ENCODE results near the gene NEK3.
"Not testable (repeated sequence)": the region's sequence is repeated elsewhere in the genome, so short reads cannot be mapped to it uniquely, and the experiment has no call there.

The NEK3 gene, protein sequence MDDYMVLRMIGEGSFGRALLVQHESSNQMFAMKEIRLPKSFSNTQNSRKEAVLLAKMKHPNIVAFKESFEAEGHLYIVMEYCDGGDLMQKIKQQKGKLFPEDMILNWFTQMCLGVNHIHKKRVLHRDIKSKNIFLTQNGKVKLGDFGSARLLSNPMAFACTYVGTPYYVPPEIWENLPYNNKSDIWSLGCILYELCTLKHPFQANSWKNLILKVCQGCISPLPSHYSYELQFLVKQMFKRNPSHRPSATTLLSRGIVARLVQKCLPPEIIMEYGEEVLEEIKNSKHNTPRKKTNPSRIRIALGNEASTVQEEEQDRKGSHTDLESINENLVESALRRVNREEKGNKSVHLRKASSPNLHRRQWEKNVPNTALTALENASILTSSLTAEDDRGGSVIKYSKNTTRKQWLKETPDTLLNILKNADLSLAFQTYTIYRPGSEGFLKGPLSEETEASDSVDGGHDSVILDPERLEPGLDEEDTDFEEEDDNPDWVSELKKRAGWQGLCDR

DNA sequence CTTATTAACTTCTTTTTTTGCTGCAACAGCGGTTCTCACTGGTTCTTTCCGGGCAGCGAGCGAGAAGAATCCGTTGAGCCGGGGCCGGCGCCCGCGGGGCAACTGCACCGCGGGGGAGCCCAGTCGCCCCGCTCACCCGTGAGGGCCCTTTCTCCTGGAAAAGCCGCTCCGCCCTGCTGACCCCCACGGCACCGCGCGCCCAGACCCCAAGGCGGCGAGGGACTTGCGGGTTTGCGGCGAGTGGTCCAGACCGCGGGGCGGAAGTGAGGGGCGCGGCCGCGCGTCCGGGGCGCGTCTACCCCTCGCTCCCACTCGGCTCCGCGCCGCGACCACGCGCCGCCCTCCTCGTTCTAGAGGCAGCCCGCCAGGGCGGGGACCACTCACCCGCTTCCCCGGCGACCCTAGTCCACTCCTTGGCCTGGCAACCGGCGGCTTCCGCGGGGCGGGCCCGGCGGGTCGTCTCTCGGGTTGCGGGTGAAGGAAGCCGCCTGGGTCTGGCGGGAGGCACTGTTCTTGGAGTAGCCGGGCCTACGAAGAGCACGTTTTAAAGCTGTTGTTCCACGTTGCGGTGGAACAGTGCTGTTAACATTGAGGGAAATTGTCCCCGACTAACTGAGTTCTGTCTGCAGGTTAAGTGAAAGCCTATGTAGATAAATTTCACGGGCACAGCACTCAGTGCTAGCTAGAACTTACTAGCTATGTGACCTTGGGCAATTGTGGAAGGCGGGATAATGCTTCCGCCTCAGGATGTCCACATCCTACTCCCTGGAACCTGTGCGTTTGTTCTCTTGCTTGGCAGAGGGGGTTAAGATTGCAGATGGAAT lies at the start of gene NEK3:
NEK3 (minus strand) TSS at position 439 of the 824 bp plus-strand sequence. CDS start 3,406 bp downstream, outside the sequence.
- DNase-seq: peak; percentile 80

DNA sequence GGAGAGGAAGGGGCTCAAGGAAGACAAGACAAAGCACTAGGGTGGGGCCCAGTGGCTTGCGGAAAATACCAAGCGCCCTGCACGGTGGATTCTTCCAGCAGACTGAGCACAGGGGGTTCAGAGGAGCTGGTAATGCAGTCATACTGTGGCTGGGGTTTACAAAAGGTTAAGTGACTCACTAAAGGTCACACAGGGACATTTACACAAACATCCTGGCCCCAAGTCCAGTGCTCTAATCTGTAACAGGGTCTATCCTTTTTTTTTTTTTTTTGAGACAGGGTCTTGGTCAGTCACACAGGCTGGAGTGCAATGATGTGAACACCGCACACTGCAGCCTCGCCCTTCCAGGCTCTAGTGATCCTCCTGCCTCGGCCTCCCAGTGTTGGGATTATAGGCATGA lies 49.0 kb upstream of the NEK3 start:
- DNase-seq: not testable (repeated sequence)

DNA sequence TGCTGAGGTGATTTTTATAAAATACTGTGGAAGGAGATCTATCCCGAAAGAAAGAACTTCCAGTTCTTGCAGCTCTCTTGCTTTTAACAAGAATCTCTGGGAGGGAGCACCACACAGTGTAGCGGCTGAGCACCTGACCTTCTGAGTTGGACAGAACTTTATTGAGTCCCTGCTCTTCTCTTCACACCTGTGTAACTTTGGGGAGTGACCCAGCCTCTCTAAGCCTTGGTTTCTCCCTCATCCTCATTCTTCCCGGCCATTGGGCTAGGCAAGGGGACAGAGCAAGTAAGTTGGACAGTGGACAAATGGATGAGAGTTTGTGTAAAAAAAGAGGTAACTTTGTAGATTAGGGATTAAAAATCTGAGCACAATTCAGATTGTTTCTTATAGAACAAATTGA lies 48.5 kb upstream of the NEK3 start:
- not testable (repeated sequence) for DNase-seq

DNA sequence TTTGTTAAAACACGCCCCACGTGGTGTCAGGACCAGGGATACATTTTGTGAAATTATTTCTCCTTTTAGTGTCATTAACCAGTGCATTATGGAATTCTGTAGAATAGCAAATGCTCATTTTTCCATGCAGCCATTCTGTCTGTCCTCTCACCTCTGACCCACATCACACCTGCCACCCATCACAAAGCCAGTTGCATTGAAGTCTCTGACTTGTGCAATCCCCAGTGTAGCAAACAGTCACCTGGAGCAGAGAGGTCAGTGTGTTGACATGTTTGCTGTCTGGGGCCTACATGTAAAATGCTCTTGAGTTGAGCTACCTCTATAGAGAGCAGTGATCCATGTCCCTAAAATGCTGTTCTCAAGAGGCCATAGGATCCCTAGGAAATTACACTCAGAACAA lies 47.9 kb upstream of the NEK3 start:
- not testable (repeated sequence) for DNase-seq

DNA sequence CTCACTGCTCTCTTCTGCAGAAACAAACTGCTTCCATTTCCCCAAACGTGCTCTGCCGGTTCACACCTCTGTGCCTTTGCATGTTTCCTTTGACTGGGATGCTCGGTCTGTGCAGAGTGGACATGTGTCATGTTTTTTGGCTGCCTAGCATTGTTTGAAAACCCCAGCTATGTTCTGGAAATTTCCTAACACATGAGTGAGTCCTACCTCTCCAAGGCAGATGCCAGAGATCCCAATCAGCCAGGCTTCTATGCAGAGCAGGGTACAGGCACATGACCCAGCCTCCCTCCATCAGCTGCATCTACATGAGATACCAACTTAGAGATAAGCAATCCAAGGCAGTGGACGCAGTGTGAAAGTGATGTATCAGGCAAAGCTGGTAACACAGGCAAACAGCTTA lies 45.1 kb upstream of the NEK3 start:
- DNase-seq: not testable (repeated sequence)

DNA sequence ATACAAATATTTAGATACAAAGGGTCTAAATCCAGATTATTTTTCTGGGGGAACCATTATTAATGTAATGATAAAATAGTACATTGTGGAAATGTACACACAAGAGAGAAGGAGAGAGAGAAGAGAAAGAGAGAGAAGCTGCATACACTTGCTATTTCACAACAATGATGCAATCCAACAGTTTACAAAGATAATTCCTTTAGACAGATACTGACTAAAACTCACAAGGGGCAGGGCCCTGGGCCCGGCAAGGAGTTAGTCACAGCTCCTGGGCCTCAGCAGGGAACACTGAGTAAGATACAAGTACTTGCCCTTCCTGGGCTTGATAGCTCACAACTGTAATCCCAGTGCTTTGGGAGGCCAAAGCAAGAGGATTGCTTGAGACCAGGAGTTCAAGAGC lies 44.5 kb upstream of the NEK3 start:
- DNase-seq: not testable (repeated sequence)

DNA sequence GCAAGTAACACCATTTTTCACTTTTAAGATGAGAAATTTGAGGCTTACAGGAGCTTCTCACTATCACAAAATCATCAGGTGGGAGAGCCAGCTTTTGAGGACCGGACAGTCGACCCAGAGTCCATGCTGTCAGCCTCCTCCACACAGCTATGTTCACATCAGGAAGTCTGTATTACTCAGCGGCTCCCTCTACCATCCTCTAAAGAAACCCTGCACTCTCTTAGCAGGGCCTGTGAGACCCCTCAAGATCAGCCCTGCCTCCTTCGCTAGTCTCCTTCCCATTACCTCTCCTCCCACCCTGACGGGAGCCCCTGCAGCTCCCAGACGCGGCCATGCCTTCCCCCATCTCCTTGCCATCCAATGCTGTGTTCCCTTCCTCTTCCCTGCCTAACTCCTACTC lies 43.1 kb upstream of the NEK3 start:
- not testable (repeated sequence) for DNase-seq

DNA sequence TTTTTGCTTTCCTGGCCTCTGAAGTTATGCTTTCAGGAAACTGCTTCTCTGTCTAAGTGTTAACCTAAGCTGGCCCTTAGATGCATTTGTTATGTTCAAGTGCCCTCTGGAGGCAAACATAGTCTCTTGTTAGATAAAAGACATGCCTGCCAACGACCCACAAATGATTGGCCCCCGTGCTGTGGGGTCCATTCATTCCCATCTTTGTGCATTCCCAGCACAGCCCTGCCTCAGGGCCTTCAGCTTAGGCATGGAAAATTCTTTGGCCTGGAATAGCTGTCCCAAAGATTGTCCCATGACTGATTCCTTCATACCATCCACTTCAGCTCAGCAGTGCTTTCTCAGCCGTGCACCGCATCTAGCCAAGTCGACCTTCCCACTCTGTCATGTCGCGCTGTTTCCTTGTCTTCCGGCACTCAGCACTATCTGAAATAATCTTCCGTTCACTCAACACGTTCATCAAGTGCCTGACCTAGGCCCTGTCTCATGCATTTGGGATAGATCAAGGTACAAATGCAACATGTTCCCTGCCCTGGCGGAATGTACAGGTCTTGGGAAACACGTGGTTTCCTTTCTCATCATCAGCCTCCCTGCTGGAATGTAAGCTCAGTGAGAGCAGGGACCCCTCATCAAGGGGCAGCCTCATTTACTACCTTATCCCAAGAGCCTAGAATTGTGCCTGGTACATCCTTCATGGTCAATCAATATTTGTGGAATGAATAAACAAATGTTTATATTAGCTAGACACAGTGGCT lies 42.2 kb upstream of the NEK3 start:
- DNase-seq: not testable (repeated sequence)

DNA sequence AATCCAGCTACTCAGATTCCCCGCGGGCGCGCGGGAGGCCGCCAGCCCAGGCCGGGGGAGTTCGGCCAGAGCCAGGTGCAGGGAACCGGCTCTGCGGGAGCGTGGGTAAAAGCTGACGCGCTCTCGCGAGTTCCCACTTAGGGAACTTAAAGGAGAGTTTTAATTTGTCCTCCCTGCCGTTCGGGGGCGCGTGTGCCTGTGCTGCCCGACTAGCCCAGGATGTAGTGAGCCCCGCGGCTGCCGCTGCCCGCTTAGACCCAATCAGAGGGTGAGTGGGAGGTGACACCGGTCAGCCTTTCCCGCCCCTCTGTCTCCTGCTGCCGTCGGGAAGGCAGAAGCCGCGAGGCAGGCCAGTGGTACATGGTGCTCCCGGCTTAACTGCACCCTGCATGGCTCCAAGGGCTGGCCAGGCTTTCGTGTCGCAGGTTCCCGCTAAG lies 36.0 kb upstream of the NEK3 start:
- peak; percentile 80 for DNase-seq

DNA sequence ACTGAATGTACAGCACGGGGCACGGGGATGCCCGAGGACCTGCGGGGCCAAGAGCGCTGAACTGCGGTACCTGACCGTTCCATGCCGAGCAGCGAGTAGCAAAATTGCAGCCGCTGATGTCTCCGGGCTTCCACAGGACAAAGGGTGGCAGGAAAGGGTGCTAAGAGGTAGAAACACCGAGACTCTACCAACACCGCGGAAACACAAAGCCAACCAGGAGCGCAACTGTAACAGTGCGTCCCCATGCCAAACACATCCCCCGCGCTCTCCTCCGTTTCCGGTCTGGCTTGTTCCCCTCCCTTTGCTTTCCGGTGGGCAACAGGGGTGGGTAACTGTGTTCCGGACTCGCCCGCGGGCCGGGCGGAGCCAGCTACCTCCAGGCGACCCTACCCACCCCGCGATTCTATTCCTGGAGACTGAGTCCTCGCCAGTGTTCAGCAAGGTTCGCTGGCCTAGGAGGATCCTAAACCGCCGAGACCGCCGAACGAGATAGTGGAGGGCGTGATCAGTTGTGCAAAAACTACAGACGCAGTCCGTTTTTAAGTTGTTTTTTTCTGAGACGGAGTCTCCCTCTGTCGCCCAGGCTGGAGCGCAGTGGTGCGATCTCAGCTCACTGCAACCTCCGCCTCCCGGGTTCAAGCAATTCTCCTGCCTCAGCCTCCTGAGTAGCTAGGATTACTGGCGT lies 34.9 kb upstream of the NEK3 start:
- peak; percentile 95 for DNase-seq

DNA sequence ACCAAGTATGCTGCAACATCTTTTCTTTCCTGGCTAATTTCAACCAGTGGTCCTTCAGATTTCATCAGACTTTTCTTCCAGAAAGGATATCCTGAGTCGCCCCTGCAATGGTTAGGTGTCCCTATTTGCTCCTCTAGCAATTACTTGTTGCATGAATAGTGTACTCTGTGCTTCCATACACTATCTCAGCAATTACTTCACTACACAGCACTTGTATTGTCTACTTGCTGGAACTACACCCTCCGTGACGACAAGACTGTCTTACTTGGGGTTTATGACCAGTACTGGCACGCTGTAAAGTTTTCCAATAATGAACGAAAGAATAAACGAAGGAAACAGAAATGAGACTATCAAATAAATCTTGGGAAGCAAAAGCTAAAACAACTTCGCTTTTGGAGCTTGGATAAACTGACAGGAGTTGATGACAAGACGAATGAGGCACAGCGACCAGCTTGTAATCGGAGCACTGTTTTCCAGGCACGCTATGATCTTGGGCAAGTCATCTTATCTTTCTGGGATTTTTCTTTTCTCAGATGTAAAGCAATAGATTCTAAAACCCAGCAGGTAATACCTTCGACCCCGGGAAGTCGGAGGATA lies 34.3 kb upstream of the NEK3 start:
- DNase-seq: not testable (repeated sequence)

DNA sequence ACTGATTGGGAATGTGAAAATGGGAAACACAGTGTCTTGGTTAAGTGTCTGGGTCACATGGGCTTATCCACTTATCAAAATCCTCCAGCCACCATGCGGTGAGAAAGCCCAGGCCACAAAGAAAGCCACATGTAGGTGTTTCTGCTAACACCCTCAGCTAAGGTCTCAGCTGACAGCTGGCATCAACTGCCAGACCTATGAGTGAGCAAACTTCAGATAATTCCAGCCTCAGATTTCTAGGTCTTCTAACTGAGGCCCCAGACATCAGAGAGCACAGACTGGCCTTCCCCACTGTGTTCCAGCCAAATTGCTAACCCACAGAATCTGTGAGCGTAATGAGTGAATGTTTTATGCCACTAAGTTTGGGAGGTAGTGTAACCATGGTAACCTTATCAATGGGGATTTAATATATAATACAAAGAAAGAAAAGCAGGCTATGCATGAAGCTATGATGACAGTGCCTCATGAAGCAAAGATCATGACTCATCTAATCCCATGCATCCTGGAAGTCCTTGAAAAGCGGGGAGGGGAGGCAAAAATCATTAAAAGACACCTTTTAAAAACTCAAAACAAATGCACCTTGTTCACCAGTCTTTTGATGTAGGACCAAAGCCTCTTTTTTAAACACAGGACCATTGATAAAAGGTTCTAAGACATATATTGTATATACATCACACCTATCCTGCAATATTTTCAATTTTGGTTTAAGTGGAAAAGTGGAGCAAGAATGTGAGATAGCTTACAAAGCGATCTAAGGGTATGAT lies 28.2 kb upstream of the NEK3 start:
- not testable (repeated sequence) for DNase-seq

DNA sequence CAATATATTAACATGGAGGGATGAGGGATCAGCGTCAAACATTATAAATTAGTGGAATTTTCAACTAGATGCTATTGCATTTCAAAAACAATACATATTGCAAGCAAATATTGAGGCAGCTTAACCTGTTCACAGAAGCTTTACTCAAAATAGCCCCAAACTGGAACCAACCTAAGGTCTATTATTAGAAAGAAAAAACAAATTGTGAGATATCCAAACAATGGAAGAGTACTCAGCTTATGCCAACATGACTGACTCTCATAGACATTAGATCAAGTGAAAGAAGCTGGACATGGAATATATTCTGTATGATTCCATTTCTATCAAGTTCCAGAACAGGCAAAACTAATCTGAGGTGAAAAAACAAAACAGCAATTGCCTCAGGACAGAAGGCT lies 27.6 kb upstream of the NEK3 start:
- no peak for DNase-seq

DNA sequence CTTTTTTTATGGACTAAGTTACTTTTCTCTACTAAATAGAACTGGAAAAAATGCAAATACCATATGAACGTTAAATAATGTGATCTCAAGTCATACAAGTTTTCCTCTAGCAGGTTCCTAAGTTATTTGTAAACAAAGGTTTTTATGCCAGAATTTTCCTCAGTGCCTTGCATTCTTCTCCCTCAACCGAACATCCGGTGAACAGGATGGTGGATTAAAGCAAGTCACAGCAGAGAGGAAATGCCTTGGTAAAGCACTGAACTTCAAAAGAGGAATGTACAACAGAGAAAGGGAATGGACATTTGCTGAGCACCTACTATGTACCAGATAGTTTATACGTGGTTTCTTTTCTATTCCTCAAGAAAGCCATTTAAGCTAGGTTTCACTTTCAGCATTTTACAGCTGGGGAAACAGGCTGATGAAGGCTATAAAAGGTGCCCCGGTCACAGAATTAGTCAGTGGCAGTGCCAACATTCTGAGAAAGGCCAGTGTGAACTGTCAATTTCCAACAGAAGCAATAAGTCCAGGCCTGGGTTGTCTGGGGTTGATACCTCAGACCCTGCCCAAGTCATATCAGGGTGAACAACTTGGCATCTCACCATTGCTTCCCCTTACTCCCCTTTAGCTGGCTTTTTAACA lies 22.0 kb upstream of the NEK3 start:
- DNase-seq: not testable (repeated sequence)

DNA sequence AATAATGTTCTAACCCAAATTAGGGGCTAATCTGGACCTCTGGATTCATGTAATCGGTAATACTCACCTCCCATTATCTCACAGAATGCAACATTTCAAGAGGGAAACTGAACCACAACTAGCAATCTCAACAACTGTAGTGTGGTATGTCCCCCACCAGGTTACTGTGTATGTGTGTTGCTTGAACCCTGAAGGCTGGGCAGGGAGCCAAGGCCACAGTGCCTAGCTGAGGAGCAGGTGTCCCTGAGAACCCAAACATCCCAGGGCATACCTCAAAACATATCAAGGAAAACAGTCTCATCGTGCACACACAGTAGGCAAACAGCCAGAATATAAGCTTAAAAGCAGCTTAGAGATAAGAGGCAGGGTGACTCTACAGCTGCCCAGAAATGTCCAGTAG lies 20.5 kb upstream of the NEK3 start:
- no peak for DNase-seq

DNA sequence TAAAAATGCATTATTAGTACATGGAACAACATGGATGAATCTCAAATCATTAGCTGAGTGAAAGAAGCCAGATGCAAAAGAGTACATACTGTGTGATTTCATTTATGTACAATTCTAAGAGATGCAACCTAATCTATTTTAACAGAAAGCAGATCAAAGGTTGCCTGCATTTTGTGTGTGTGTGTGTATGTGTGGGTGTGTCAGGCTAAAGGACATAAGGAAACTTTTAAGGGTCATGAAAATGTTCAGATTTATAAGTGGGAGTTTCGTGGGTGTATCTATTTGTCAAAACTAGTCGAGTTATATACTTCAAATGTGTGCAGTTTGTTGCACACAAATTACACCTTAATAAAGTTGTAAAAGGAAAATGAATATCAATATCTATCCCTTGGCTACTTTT lies 17.9 kb upstream of the NEK3 start:
- no peak for DNase-seq

DNA sequence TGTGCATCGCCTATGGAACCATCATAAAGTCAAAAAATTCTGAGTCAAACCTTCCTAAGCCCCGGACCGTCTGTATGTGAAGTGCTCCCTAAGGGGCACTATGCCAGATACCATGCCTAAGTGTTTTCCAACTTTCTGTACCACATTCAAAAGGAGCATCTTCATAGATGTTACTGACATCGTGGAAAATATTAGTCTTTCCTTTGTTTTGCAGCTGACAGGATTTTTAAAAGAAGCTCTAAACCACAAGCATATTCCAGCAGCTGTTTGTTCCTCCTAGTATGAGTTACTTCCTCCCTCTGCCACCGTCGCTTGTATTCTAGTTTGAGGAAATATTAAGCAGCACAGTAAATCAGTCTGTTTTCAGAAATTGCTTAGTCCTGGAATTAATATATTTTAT lies 14.6 kb upstream of the NEK3 start:
- DNase-seq: not testable (repeated sequence)

DNA sequence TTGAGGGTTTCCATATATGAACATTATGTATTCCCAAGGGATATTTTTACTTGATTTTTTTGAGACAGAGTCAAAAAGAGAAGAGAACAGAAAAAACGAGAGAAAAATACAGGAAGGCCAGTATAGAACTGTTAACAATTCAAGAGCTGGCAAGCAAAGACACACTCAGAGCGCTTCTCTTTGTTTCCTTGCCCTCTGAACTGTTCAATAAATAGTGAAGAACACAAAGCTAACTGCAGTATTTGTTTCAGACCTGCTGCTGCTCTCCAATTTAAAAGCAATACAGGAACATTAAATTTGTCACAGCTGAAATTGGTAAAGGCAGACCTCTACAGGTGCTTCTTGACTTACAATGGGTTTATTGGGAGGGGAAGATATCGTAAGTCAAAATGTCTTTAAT lies 14.0 kb upstream of the NEK3 start:
- DNase-seq: no peak

DNA sequence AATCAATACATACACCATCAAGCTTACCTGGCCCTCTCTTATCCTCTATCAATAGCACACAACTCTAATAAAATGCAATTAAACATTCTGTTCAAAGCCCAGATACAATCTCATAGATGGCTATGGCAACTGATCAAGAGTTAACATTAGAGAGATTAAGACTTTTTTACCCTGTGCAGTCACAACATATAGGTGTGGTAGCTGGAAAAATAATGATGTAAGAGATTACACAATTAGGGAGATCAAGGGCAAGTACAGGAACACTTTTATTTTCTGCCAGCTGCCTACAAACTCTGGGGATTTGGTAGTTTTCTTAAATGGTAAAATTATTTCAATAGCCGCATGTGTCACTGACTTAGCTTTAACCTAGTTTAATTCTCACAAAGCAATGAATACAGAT lies 12.3 kb upstream of the NEK3 start:
- not testable (repeated sequence) for DNase-seq

DNA sequence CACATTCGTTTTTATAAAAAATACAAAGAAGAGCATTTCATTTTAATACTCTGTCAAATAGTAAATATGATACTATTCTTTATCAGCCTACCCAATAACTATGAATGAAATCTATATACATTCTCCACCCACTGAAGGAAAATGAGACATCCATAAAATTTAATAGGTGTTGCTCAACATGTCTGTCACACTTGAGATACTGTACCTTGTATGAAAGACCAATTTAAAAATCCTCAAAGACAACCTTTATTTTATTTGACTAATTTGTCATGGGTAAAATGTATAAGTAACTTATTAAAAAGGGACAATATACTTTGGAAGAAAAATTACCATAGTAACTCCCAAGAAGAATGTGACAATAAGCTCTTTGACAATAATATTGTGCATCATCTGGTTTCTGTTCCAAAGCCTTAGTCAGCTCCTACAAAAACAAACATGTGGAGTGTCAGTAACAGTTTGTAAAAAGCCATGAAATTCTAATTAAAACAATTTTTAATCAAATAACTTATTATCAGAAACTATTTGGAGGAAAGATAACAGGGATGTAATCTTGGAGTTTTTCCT lies 11.5 kb upstream of the NEK3 start:
- DNase-seq: not testable (repeated sequence)

Measured in activated effector memory CD4-positive, alpha-beta T cell treated with anti-CD3 and anti-CD28 coated beads, Interleukin-2, amount 50 U/mL, for 16 hours (primary cell).